ENCODE data around the gene LPA. TPM values are rescaled to one million over a fixed set of nuclear protein-coding genes. Genes with fewer than 3 reads are reported as not detected.

The LPA gene
- total RNA-seq, 1 donor from 2014 or later: not detected

GRCh38 chr6:160487116-160487515 lies 177.0 kb downstream of the LPA start:
- Histone ChIP-seq H3K27me3 (ENCODE audit: control insufficient read depth, insufficient read depth, low read length) (no peaks in the 10 kb centered on the region), H3K36me3 (ENCODE audit: control insufficient read depth, insufficient read depth, low read length) (no peaks in the 10 kb centered on the region), H3K4me3 (ENCODE audit: low read depth, low read length) (no peak overlapping the region)
- TF ChIP-seq CTCF (IDR thresholded peaks at IDR 0.05; ENCODE audit: insufficient read depth, low read length, poor library complexity, severe bottlenecking): no peak
- no peak for DNase-seq (ENCODE audit: low read depth)

Other genes with a start within 250 kb of the LPA start
- gene PLG, start 38.0 kb upstream of the LPA start, total RNA-seq: not detected in 2 replicates

Data from kidney epithelial cell (primary cell).